RKO (cell line): ENCODE measurements around the gene FAM20A.
A peak's percentile ranks its signal among the peaks of the same experiment; 100 is the strongest.
"Not testable (repeated sequence)": the region's sequence is repeated elsewhere in the genome, so short reads cannot be mapped to it uniquely, and the experiment has no call there.

Experiments
- DNase-seq: peaks from one replicate; pipeline ENCODE4 v3.0.0-alpha.2; 2016; ENCODE audit warnings: low spot score

Gene FAM20A

DNA sequence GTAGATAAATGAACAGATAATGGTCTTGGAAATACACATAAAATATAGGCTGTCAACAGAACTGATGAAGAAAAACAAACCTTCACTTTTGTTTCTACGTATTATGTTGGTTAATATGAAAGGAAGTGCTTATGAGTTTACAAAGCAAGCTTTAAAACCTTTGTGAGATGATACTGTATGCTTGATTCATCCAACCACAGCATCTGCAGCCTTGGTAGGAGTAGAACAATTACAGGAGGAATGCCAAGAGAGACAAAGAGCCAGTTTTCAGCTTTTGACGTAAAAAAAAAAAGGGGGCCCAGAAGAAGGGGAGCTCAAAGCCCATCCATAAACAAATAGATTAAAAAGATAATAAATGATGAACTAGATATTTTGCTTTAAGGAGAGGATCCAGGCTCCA lies 13.3 kb downstream of the FAM20A start:
- DNase-seq, result no peak

DNA sequence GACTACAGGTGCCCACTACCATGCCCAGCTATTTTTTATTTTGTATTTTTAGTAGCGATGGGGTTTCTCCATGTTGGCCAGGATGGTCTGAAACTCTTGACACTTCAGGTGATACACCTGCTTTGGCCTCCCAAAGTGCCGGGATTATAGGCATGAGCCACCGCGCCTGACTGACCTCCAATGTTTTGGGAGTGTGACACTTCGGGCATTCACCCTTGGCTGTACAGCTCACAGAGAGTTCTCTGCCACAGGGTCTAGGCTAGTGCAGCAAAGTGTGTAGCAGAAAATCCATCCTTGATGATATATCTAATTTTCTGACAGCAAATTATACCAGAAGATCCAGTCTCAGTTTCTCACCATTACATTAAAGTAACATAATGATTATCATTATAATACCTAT lies 14.1 kb downstream of the FAM20A start:
- DNase-seq, result no peak

GRCh38 chr17:68585643-68586042 lies 15.5 kb downstream of the FAM20A start:
- no peak for DNase-seq

DNA sequence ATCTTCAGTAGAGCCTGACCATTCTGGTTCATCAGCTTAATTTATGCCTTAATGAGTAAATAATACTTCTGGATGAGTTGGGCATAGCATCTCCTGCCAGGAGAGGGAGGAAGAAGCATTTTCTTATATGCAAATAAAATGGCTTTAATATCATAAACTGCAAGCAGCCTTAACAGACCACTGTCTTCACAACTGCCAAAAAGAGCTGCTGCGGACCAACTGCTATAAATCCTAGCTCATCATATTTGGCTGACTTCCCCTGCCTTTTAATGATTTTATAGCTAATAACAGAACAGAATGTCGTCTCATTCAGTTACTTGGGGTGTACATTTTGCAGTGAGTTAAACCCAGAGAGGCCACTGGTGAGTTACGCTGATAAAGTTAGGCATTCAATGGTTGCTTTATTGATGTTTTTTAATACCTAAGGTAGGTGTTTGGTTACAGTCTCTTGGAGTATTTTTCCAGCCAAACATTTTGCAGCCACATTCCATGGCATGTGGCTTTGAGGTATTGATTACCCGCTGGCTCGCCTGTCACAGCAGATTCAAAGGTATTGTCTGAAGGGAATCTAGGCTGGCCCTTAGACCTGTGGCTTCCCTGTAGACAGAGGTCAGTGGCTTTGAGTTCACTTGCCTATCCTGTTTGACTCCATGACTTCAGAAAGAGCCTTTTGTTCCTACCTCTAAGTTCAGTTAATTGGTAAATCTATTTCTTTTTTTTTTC lies 16.4 kb downstream of the FAM20A start:
- DNase-seq, result no peak

DNA sequence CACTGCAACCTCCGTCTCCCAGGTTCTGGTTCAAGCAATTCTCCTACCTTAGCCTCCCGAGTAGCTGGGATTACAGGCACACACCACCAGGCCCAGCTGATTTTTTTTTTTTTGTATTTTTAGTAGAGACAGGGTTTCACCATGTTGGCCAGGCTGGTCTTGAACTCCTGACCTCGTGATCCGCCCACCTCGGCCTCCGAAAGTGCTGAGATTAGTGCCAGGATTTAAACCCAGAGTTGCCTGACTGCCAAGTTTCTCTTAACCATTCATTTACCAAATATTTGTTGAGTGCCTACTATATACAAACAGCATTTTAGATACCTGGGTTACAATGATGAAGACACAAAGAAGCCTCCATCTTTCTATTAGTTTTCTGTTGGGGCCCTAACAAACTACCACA lies 18.3 kb downstream of the FAM20A start:
- not testable (repeated sequence) for DNase-seq

- no peak for DNase-seq
Observed at GRCh38 chr17:68581863-68582645, 19.1 kb downstream of the FAM20A start.

DNA sequence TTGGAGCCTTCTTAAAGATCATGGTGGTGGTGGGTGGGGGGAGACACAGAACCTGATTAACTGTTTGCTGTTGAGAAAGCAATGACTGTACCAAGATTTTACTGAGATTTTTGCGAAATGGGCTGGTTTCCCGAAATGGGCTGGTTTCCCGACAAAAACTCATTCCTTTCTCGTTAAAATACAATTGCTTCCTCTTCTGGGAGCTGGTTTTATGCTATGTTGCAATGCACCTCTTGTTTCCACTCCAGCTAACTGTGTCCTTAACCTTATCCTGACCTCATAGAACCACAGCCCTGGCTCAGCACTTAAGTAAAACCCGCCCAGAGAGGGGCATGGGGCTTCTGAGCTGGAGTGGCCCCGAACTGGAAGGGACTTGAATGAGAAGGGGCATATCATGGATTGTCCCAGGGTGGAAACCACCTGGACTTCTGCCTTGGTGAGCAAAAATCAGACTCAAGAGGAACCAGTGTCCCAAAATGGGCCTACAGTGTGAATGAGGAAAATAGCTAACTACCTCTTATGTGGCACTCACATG lies 20.9 kb downstream of the FAM20A start:
- DNase-seq, result no peak

DNA sequence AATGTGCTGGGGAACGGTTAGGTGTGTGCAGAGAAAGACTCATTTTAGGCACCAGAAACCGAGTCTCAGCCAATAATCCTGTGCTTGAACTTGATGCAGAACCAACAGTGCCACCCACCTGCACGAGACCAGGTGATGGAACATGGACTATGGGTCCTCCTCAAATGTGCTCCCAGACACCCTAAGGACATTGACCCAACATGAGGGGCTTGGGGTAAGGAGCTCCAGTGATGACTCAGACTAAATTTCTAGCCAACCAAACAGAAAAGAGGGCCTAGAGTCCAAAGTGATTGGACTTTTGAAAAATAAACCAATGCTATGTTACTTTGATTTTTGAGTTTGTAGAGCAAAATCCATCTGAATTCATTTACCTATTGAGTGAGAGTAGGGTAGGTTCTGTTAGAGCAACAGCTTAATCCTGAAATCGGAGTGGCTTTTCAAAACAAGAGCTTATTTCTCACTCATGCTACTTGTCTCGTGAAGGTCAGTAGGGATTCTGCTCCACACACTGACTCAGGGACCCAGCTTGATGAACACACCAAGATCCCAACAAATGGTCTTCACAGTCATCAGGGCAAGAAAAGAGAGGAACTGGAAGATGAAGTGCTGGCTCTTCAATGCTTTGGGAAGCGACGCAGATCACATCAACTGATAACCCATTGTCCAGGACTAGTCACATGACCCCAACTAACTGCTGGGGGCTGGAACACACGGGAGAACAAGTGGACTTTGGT lies 21.8 kb downstream of the FAM20A start:
- DNase-seq, result no peak

GRCh38 chr17:68578236-68578635 lies 22.9 kb downstream of the FAM20A start:
- no peak for DNase-seq

DNA sequence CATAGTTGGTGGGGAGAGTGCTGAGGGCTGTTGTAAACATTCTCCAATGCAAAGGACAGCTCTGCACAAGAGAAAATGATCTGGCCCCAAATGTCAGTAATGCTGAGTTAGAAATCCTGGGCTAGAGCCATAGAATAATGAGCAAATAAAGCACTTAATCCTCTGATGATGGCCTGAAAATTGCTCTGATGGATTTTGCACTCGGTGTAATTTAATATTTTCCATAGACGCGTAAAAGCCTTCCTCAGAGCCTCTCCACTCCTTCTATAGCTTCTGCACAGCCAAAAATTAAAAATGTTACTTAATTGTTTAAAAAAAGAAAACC lies 23.7 kb downstream of the FAM20A start:
- DNase-seq, result no peak

GRCh38 chr17:68576811-68577496 lies 24.2 kb downstream of the FAM20A start:
- peak; percentile 18 for DNase-seq

- no peak for DNase-seq
Observed at GRCh38 chr17:68576137-68576536, 25.0 kb downstream of the FAM20A start.

- DNase-seq, result no peak
Observed at GRCh38 chr17:68573338-68573737, 27.8 kb downstream of the FAM20A start.

DNA sequence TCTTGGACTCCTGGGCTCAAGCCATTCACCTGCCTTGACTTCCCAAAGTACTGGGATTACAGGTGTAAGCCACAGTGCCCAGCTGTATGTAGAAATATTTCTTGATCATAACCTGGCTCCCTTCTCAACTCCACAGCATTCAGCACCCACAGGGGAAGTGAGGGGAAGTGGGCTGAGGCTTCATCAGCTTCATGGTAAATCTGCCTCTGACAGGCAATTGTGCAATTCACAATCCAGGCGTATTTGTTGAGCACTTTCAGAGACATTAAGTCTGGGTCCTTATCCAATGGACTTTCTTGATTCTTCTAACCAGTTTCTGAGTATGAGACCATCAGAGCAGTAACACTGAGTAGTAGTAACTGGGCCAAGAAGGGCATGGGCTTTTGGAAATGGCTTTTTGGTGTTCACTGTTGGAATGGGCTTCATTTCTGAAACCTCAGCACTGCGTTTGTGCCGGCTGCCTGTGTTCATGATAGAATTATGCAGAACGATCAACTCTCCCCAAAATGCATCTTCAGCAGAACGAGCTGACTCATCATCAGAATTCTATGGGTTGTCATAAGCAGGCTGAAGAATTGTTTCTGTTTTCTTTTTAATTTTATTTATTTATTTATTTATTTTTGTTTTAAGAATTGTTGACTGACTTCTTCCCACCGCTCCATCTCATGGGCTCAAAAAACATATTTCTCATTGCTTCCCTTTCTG lies 28.9 kb downstream of the FAM20A start:
- DNase-seq, result no peak

DNA sequence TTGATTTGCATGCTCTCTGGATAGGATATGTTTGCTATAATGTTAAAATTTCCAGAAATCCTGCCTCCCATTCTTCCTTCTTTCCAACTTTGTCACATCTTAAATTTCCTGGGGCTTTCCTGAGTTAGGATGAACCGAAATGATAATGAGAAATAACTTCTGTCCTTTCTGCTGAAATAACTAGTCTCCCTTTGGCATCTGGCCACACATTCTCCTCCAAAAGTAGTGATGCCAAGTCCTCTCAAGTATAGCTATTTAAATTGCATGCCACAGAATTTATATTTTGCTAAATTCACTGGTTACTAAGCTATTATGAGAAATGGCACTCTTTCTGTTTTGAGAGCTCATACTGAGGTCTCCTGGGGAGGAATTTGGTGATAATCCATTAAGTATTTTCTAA lies 30.6 kb downstream of the FAM20A start:
- no peak for DNase-seq

GRCh38 chr17:68569346-68569745 lies 31.8 kb downstream of the FAM20A start:
- DNase-seq, result no peak

DNA sequence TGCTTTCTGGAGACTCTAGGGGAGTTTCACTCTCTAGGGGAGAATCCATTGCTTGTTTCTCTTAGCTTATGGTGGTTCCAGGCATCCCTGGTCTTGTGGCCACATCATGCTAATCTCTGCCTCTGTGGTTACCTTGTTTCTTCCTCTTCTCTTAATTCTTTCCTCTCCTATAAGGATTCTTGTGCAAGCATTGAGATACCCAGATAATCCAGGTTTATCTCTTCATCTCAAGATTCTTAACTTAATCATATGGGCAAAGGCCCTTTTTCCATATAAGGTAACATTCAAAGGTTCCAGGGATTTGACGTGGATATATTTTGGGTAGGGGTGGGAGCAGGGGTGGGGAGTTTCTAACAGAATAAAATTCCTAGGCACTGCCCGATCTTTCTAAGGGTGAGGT lies 32.6 kb downstream of the FAM20A start:
- no peak for DNase-seq

GRCh38 chr17:68567581-68567980 lies 33.6 kb downstream of the FAM20A start:
- no peak for DNase-seq

DNA sequence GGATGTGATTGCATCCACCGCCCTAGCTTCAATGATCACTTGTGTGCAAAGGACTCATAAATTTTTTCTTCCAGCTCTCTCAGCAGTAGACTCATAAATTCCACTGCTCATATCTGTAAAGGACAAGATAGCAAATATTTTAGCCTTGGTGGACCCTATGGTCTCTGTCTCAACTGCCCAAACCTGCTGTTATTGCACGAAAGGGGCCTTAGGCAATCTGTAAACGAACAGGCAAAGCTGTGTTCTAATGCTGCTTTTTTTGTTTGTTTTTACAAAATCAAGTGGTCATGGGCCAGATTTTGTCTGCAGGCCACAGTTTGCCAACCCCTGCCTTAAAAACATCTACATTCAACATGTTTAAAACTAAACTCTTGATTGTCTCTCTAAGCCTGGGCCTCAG lies 34.1 kb downstream of the FAM20A start:
- DNase-seq, result no peak

DNA sequence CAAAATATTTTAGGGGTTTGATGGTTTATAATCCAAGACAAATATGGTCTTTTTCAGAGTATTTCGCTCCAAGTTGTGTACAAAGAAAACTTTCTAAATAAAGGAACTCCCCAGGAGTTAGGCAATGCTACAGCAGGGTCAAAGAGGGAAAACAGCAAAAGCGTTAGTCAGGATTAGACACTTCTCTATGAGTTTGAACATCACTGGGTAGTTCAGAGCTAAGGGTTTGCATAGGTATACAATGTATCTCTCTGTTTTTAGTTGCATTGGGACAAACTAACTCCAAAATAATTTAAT lies 34.8 kb downstream of the FAM20A start:
- no peak for DNase-seq

GRCh38 chr17:68565661-68566441 lies 35.3 kb downstream of the FAM20A start:
- DNase-seq, result no peak
